ENCODE measurements around the gene DNAJA3. TPM values are rescaled to one million over a fixed set of nuclear protein-coding genes. Genes with fewer than 3 reads are reported as not detected.

The DNAJA3 gene
- total RNA-seq, 1 experiment from 2014 or later = 93.3 TPM

- Histone ChIP-seq H3K9me2 (ENCODE audit: insufficient read depth) (no peaks in the 10 kb centered on the region), H3K79me2 (ENCODE audit: insufficient read depth, low read length) (peaks cover 3% of the 10 kb centered on the region; the same call in 1 of the 2 replicates), H3K4me1 (ENCODE audit: control insufficient read depth in 1 of 2, insufficient read depth in 2 of 2, low read length in 2 of 2) (no peaks in the 10 kb centered on the region), H3K9ac (ENCODE audit: low read length) (no peak overlapping the region), H3K9me3 (ENCODE audit: control insufficient read depth in 1 of 2, insufficient read depth in 1 of 2, low read depth in 1 of 2, low read length in 2 of 2) (no peaks in the 10 kb centered on the region), H2AFZ (ENCODE audit: low read depth, low read length, poor library complexity, severe bottlenecking) (no peak overlapping the region), H3K4me3 (replicated peaks in 1 of 2; ENCODE audit: low read depth in 1 of 2, low read length in 2 of 2) (no peak overlapping the region), H3K27me3 (ENCODE audit: insufficient read depth, low read length) (no peaks in the 10 kb centered on the region), H3K36me3 (ENCODE audit: control insufficient read depth in 1 of 2, insufficient read depth in 2 of 2, low read length in 2 of 2) (no peaks in the 10 kb centered on the region; a peak in 1 of 4 replicates), H3K27ac (ENCODE audit: low read depth, low read length) (no peak overlapping the region), H4K20me1 (ENCODE audit: insufficient read depth) (no peaks in the 10 kb centered on the region), H3K4me2 (ENCODE audit: low read length) (no peak overlapping the region)
- intact Hi-C loops (cut with micrococcal nuclease) = loop anchor here (10.0 kb wide), 1 partner anchor 545 kb away; the partner anchor contains the start of gene SEC14L5
- BruUV-seq (replicated peaks) = no TSS peak
- ATAC-seq (peak; percentile 55; the same call in 1 of the 2 replicates), DNase-seq (ENCODE audit: low read depth, low spot score) (no peak)
- POLR2A ChIA-PET = no interaction called here
- TF ChIP-seq POLR2AphosphoS5 (IDR thresholded peaks at IDR 0.05; ENCODE audit: low read depth, low read length) (no peak), EGR1 (IDR thresholded peaks at IDR 0.05; ENCODE audit: low read depth) (no peak), CTCF (IDR thresholded peaks at IDR 0.05 in 2 of 3, conservative IDR thresholded peaks at IDR 0.05 in 1 of 3; ENCODE audit: borderline replicate concordance in 1 of 3, insufficient read depth in 1 of 3, low read depth in 2 of 3, low read length in 2 of 3) (0 out of 6 replicates have a peak, but pooled peaks of 1 of the 3 experiments have one; percentile 28)
- RAD21 ChIA-PET (ENCODE audit: low non-redundant PET in 1 of 2, low total read pairs in 2 of 2, uncharacterized antibody in 2 of 2, unreplicated experiment in 2 of 2) = no interaction called here
- CTCF ChIA-PET = no interaction called here
Measured at GRCh38 chr16:4409081-4409932, 16.4 kb upstream of the DNAJA3 start.

GRCh38 chr16:4410335-4411075 lies 15.2 kb upstream of the DNAJA3 start:
- BruUV-seq (replicated peaks) = no TSS peak
- H3K27ac ChIP-seq (ENCODE audit: low read depth, low read length) = no peak overlapping the region
- CTCF ChIA-PET = no interaction called here
- H3K4me2 ChIP-seq (ENCODE audit: low read length) = no peak overlapping the region
- no peak overlapping the region for H3K4me3 ChIP-seq (replicated peaks in 1 of 2; ENCODE audit: low read depth in 1 of 2, low read length in 2 of 2)
- DNase-seq (ENCODE audit: low read depth, low spot score) (no peak), ATAC-seq (no peak)
- RAD21 ChIA-PET (ENCODE audit: low non-redundant PET in 1 of 2, low total read pairs in 2 of 2, uncharacterized antibody in 2 of 2, unreplicated experiment in 2 of 2) = no interaction called here
- H3K9ac ChIP-seq (ENCODE audit: low read length) = no peak overlapping the region
- TF ChIP-seq TCF7L2 (IDR thresholded peaks at IDR 0.05; ENCODE audit: borderline replicate concordance, extremely low read depth, insufficient read depth, insufficient read length) = no peak
- TF ChIP-seq CTCF (IDR thresholded peaks at IDR 0.05 in 2 of 3, conservative IDR thresholded peaks at IDR 0.05 in 1 of 3; ENCODE audit: borderline replicate concordance in 1 of 3, insufficient read depth in 1 of 3, low read depth in 2 of 3, low read length in 2 of 3) = no peak
- H3K4me1 ChIP-seq (ENCODE audit: control insufficient read depth in 1 of 2, insufficient read depth in 2 of 2, low read length in 2 of 2) = peaks cover 5 to 7% of the 10 kb centered on the region in 2 experiments; a peak in 3 of 4 replicates
- no peak overlapping the region for H2AFZ ChIP-seq (ENCODE audit: low read depth, low read length, poor library complexity, severe bottlenecking)
- no peaks in the 10 kb centered on the region for H3K9me3 ChIP-seq (ENCODE audit: control insufficient read depth in 1 of 2, insufficient read depth in 1 of 2, low read depth in 1 of 2, low read length in 2 of 2)
- H3K36me3 ChIP-seq (ENCODE audit: control insufficient read depth in 1 of 2, insufficient read depth in 2 of 2, low read length in 2 of 2) = no peaks in the 10 kb centered on the region; a peak in 1 of 4 replicates
- intact Hi-C loops (cut with micrococcal nuclease) = no loop called here
- H4K20me1 ChIP-seq (ENCODE audit: insufficient read depth) = no peaks in the 10 kb centered on the region
- peaks cover 15% of the 10 kb centered on the region for H3K79me2 ChIP-seq (ENCODE audit: insufficient read depth, low read length)
- no peaks in the 10 kb centered on the region for H3K27me3 ChIP-seq (ENCODE audit: insufficient read depth, low read length)
- no peaks in the 10 kb centered on the region for H3K9me2 ChIP-seq (ENCODE audit: insufficient read depth)
- POLR2A ChIA-PET = no interaction called here
